GM12864 (cell line): ENCODE data around the gene ZDHHC5.

ENCODE experiments used
- DNase-seq: peaks from one replicate; pipeline ENCODE4 v3.0.0-alpha.2; 2011; ENCODE audit warnings: low read depth
- H3K4me3 ChIP-seq: 2 replicates; pipeline ENCODE4 v1.5.1; 2011; ENCODE audit warnings: mild to moderate bottlenecking, low read depth, low read length, control low read depth
- TF ChIP-seq, protein P1 (sequence below): IDR thresholded peaks from 2 replicates; pipeline ENCODE4 v1.5.1; 2011; ENCODE audit warnings: low read depth, mild to moderate bottlenecking, moderate library complexity, low read length, control low read depth, inconsistent platforms; ENCODE audit errors: missing control alignments

ZDHHC5 gene

DNA sequence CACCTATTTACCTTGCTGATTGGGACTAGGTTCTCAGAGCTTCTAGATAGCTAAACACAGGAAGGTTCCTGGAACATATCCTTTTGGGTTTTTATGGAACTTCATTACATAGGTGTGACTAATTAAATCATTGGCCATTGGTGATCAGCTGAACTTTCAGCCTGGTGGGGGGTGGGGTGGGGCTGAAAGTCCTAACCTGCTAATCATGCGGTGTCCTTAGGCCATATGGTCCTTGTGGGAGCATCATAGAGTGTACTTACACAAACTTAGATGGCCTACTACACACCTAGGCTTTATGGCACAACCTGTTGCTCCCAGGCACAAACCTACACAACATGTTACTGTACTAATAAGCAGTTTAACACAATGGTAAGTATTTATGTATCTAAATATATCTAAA lies 64.7 kb downstream of the ZDHHC5 start:
- DNase-seq = no peak
- no peak overlapping the region for H3K4me3 ChIP-seq
- TF ChIP-seq, protein P1, sequence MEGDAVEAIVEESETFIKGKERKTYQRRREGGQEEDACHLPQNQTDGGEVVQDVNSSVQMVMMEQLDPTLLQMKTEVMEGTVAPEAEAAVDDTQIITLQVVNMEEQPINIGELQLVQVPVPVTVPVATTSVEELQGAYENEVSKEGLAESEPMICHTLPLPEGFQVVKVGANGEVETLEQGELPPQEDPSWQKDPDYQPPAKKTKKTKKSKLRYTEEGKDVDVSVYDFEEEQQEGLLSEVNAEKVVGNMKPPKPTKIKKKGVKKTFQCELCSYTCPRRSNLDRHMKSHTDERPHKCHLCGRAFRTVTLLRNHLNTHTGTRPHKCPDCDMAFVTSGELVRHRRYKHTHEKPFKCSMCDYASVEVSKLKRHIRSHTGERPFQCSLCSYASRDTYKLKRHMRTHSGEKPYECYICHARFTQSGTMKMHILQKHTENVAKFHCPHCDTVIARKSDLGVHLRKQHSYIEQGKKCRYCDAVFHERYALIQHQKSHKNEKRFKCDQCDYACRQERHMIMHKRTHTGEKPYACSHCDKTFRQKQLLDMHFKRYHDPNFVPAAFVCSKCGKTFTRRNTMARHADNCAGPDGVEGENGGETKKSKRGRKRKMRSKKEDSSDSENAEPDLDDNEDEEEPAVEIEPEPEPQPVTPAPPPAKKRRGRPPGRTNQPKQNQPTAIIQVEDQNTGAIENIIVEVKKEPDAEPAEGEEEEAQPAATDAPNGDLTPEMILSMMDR = no peak

DNA sequence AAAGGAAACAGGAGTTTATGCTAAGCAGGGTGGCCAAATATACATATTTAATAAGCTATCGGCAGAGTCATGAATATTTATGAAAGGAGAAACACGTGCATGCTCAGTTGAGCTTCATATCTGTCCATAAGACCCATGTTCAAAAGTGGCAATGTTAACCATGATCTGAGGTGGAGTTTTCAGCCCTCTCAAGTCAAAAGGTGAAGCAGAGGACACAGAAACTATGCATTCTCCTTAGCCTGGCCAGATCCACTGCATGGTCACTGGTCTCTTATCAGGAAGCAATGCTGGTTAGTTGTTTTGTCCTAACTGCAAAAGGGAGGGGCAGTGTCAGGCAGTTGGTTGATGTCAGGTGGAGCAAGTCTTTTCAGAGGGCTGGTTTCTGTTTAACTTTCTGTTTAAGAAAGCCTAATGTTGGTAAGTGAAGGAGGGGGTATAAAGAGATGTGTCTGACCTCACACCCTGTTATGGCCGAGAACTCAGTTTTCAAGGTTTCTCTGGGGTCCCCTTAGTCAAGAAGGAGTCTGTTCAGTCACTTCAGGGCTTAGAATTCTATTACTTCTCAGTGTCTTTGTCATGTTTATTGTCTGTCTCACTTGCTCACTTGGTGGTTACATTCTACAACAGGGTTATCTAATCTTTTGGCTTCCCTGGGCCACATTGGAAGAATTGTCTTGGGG lies 67.8 kb downstream of the ZDHHC5 start:
- DNase-seq = no peak
- no peak overlapping the region for H3K4me3 ChIP-seq
- TF ChIP-seq, protein P1 = no peak

DNA sequence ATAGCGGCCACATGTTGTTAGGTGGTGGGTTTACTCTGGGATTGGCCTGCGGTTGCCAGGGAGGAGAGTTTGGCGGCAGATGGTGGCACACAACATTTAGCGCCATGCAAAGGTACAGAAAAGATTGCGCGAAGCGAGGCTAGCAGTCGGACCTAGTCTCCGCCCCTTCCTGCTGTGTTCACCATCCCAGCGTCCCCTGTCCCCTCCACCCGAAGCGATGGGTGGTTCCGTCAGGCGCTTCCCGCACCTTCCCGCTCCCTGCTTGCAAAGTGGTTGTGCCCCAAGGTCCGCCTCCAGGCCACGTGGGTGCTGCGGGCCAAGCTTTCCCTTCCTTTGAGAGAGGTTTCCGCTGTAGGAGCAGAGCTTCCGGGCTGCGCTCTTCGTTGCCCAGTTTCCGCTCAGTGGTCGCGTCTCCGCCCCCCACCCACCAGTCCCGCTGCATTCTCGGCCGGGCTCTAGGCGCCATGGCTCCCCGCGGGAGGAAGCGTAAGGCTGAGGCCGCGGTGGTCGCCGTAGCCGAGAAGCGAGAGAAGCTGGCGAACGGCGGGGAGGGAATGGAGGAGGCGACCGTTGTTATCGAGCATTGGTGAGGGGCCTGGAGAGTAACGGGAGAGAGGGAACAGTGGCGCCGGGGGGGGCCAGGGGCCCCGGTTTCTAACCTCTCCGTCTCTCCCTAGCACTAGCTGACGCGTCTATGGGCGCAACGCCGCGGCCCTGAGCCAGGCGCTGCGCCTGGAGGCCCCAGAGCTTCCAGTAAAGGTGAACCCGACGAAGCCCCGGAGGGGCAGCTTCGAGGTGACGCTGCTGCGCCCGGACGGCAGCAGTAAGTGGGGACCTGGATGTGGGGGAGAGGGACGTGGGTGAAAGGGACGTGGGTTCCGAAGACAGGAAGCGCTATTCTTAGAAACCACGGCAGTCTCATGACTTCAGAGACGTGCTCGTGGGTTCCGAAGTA lies 73.5 kb downstream of the ZDHHC5 start, which contains the start of gene SELENOH:
SELENOH (plus strand) TSS at position 360 of the 955 bp plus-strand sequence; CDS start at position 465, 105 bp downstream.
- peak within 1 kb of the TSS; percentile 77 for H3K4me3 ChIP-seq
- peak; percentile 96 for DNase-seq
- TF ChIP-seq, protein P1 = no peak

DNA sequence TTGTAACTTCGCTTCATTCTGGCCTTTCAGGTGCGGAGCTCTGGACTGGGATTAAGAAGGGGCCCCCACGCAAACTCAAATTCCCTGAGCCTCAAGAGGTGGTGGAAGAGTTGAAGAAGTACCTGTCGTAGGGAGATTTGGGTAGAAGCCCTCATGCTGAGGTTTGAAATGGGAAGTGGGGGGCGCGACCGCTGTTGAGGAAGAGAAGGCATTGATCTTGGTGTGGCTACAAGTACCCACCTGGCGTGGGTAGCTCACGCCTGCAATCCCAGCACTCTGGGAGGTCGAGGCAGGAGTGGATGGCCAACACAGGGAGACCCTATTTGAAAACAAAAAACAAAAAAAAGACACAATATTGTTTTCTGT lies 74.2 kb downstream of the ZDHHC5 start:
- peak overlapping the region; percentile 77 for H3K4me3 ChIP-seq
- DNase-seq = no peak
- TF ChIP-seq, protein P1 = no peak

DNA sequence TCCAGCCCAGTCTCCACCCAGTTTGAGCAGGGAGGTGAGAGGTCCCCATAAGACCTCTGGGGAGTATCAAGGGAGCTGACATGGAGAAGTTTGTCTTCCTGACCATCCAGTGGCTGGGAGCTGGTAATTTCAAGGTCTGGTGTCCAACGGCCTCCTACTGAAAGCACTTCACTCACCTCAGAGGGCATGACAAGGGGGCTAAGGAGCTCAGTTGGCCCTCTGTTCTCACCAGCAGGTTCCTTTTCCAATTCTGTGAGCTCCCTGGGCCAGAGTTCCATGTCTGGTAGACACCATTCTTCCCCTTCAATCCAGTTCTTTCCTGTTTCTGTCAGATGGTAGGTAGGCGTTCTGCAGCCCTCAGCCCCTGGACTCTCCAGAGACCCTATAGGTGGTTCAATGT lies 76.4 kb downstream of the ZDHHC5 start:
- no peak overlapping the region for H3K4me3 ChIP-seq
- TF ChIP-seq, protein P1 = no peak
- no peak for DNase-seq

DNA sequence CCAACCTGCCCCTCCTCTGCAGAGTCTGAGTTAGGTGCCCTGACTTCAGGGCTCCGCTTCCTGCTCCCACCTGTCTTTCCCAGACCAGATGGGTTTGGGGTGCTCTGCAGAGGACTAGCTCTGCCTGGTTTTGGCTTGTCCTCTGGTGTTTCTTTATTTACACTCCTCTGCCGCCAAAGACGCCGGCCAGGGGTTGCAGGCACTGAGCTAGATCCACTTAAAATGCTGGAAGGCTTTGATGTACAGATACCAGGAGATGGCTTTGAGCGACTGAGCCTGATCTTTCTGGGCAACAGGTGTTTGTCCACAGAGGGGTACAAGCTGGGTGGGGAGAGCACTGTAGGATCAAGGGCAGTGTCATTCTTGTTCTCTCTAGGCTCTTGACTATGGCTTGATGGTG lies 77.3 kb downstream of the ZDHHC5 start:
- TF ChIP-seq, protein P1 = no peak
- DNase-seq = no peak
- no peak overlapping the region for H3K4me3 ChIP-seq
